Measurements from ENCODE around the gene C8G. TPM values are rescaled to one million over a fixed set of nuclear protein-coding genes. Genes with fewer than 3 reads are reported as not detected.

Gene C8G
- total RNA-seq, 1 donor from 2014 or later: not detected

DNA sequence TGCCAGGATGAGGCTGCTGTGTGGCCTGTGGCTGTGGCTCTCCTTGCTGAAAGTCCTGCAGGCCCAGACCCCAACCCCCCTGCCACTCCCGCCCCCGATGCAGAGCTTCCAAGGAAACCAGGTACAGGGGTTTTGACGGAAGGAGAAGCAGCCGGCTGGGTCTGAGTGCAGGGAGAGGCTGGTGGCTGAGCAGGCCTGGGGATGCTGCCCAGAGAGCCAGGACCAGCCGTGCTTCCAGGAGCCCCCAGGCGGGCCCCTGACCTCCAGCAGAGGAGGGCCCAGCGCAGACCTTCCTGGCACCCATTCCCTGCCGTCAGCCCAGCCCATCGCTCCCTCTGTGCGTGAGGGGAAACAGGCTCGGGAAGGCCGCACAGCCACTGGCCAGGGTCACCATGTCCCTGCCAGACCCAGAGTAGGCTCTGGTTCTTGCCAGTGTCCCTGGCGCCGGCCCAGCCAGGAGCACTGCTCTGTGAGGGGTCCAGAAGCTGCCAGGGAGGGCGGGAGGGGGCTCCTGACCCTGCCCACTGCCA lies 7.3 kb downstream of the C8G start:
- FAIRE-seq (no peak), DNase-seq (ENCODE audit: low spot score in 2 of 2) (no peak)

GRCh38 chr9:136952876-136953770 lies 8.1 kb downstream of the C8G start:
- no peak for DNase-seq (ENCODE audit: low spot score in 2 of 2)
- FAIRE-seq: no peak

GRCh38 chr9:136953771-136954269 lies 8.8 kb downstream of the C8G start:
- FAIRE-seq (no peak), DNase-seq (ENCODE audit: low spot score in 2 of 2) (no peak)

DNA sequence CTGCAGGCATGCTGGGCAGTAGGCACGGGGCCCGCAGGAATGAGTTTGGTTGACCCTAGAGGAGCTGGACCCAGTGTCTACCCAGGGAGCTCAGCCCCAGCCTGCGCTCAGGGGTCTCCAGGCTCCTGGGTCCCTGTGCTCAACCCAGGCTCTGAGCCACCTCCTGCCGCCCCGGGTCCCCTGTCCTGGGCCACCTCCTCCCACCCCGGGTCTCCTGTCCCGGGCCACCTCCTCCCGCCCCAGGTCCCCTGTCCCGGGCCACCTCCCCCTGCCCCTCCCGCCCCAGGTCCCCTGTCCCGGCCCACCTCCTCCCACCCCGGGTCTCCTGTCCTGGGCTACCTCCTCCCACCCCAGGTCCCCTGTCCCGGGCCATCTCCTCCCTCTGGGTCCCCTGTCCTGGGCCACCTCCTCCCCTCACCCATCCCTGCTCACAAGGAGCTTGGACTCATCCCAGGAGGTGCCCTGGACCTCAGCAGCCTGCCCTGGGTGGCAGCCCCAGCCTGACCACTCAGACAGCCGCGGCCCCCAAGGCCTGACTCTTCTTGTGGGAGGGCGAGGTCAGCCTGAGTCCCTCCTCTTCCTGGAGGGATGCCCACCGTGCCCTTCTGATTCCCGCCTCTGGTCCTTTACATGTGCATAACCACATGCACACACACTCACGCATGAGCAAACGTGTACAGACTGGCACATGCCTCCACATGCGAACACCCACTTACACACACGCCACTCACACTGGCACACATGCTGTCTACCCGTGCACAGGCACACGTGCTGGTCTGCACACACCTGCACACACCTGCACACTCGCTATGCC lies 9.4 kb downstream of the C8G start:
- DNase-seq (ENCODE audit: low spot score in 2 of 2) (no peak), FAIRE-seq (no peak)

- FAIRE-seq (no peak), DNase-seq (ENCODE audit: low spot score in 2 of 2) (no peak)
These were observed 10.3 kb downstream of the C8G start for GRCh38 chr9:136955202-136955942.

DNA sequence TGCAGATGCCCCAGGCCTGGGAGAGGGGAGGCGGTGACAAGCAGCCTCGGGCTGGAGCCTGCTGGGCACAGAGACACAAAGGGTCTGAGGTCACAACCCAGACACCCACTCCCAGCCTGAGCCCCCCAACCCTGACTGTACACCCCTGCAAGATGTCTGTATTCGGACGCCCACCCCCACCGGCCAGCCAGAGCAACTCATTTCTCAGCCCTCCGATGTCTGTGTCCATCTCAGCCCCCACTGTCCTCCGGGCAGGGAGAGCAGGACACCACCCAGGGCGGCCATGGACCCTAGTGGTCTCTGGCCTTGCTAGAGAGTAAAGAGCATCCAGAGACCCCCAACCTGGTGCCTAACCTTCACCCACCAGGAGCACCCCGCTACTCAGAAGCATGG lies 10.9 kb downstream of the C8G start:
- no peak for FAIRE-seq
- DNase-seq (ENCODE audit: low spot score in 2 of 2): no peak

- DNase-seq (ENCODE audit: low spot score in 2 of 2) (no peak), FAIRE-seq (no peak)
These were observed 11.6 kb downstream of the C8G start for GRCh38 chr9:136956604-136957003.

- no peak for FAIRE-seq
These were observed 12.4 kb downstream of the C8G start for GRCh38 chr9:136957461-136957860.

DNA sequence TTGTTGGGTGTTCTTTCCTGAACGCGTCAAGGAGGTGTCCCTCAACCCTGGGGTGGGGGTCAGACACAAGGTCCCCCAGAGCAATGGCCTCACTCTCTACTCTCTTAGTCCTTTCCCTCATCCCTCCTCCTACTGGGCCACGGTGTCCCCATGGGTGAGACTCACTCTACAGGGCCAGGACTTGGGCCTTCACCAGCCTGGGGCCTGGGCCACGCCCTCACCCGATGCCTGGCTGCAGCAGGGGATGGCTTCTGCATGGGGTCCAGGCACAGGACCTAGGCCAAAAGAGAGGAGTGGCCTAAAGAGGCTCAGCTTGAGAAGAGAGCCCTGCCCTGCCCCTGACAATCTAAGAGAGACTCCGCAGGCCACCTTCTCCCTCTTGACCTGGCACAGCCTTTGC lies 12.9 kb downstream of the C8G start:
- DNase-seq (ENCODE audit: low spot score in 2 of 2): no peak
- no peak for FAIRE-seq

More at GRCh38 chr9:136957461-136957860, 12.4 kb downstream of the C8G start:
- DNase-seq (ENCODE audit: low spot score in 2 of 2): no peak

DNA sequence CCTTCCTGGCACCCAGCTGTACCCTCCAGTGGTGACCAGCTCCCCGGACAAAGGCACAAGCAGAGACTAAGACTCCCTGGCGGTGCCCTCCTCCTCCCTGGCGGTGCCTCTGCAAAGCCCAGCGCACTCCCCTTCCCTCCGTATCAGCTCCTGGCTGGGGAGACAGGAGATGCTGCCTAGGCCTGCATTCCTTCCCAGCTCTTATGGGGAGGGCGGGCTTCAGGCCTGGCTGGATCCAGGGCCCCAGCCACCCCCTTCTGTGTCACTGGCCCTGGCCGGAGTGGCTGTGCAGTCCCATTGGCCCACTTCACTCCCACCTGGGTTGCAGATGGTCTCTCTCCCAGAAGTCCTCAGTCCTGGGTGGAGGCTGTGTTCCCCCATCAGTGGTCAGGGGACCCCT lies 13.4 kb downstream of the C8G start:
- no peak for DNase-seq (ENCODE audit: low spot score in 2 of 2)
- FAIRE-seq: no peak

- FAIRE-seq: no peak
These were observed 14.1 kb downstream of the C8G start for GRCh38 chr9:136958898-136959850.

DNA sequence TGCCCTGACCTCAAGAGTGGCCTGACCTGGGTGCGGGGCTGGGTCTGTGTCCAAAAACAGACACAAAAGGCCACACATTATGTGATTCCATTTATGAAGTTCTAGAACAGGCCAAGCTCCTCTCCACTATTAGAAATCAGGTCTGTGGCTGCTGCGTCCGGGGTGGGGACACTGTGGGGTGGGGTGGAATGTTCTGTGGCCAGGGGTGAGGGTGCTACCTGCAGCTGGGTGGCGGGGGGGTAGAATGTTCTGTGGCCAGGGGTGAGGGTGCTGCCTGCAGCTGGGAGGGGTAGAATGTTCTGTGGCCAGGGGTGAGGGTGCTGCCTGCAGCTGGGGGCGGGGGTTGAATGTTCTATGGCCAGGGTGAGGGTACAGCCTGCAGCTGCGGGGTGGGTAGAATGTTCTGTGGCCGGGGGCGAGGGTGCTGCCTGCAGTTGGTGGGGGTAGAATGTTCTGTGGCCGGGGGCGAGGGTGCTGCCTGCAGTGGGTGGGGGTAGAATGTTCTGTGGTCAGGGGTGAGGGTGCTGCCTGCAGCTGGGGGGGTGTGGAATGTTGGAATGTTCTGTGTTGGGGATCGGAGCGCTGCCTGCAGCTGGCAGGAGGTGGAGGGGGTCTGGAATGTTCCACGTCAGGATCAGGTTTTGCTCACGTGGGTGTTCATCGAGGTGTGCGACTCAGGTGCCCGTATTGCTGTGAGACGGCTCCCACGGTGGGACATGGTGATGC lies 15.3 kb downstream of the C8G start:
- FAIRE-seq: no peak
- no peak for DNase-seq (ENCODE audit: low spot score in 2 of 2)

More at GRCh38 chr9:136958898-136959850, 14.1 kb downstream of the C8G start:
- no peak for DNase-seq (ENCODE audit: low spot score in 2 of 2)

- DNase-seq (ENCODE audit: low spot score in 2 of 2) (no peak), FAIRE-seq (no peak)
These were observed 15.9 kb downstream of the C8G start for GRCh38 chr9:136960938-136961275.

- DNase-seq (ENCODE audit: low spot score in 2 of 2) (peak; percentile 65 to 74), FAIRE-seq (no peak)
These were observed 16.4 kb downstream of the C8G start for GRCh38 chr9:136961279-136962065.

DNA sequence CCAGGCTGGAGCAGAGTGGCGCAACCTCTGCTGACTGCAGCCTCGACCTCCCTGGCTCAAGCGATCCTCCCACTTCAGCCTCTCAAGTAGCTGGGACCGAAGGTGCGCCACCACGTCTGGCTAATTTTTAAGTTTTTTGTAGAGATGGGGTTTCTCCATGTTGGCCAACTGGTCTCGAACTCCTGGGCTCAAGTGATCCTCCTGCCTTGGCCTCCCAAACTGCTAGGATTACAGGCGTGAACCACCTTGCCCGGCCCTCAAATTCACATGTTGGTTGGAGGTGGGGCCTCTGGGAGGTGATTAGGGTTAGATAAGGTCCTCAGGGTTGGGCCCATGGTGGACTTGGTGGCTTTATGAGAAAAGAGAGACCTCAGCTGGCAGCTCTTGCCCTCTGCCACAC lies 17.1 kb downstream of the C8G start:
- FAIRE-seq: no peak
- DNase-seq (ENCODE audit: low spot score in 2 of 2): no peak

- DNase-seq (ENCODE audit: low spot score in 2 of 2) (no peak), FAIRE-seq (no peak)
These were observed 17.7 kb downstream of the C8G start for GRCh38 chr9:136962701-136963248.

- no peak for FAIRE-seq
- no peak for DNase-seq (ENCODE audit: low spot score in 2 of 2)
These were observed 18.3 kb downstream of the C8G start for GRCh38 chr9:136963341-136963740.

- no peak for FAIRE-seq
- no peak for DNase-seq (ENCODE audit: low spot score in 2 of 2)
These were observed 18.7 kb downstream of the C8G start for GRCh38 chr9:136963751-136964150.

Measured in frontal cortex (tissue), 4 donors.